ENCODE data around the gene TUBG1.

TUBG1 gene

GRCh38 chr17:42609182-42609813 is at the start of gene TUBG1, which contains the start of gene RETREG3:
TSS of gene TUBG1 (plus strand) at chr17:42609683. CDS start at chr17:42609738, 55 bp downstream.
TSS of gene RETREG3 (minus strand) at chr17:42609374. CDS start at chr17:42609324, 50 bp downstream.
- DNase-seq, result peak; percentile 99 to 100

GRCh38 chr17:42560246-42560645 is 49.2 kb upstream of the TUBG1 start:
- no peak for DNase-seq

GRCh38 chr17:42561897-42562387 is 47.5 kb upstream of the TUBG1 start, which contains the start of gene COASY:
TSS of gene COASY (plus strand) at chr17:42562148. CDS start at chr17:42562623, 475 bp downstream.
- DNase-seq, result peak; percentile 96 to 99

GRCh38 chr17:42562388-42563142 is 46.9 kb upstream of the TUBG1 start:
- no peak for DNase-seq

- no peak for DNase-seq
These were observed 46.4 kb upstream of the TUBG1 start for GRCh38 chr17:42563143-42563509.

- no peak for DNase-seq
These were observed 45.9 kb upstream of the TUBG1 start for GRCh38 chr17:42563543-42563942.

- DNase-seq, result no peak
These were observed 45.5 kb upstream of the TUBG1 start for GRCh38 chr17:42563950-42564349.

- no peak for DNase-seq
These were observed 44.5 kb upstream of the TUBG1 start for GRCh38 chr17:42564815-42565522.

- DNase-seq, result no peak
These were observed 43.8 kb upstream of the TUBG1 start for GRCh38 chr17:42565523-42566214.

- no peak for DNase-seq
These were observed 43.1 kb upstream of the TUBG1 start for GRCh38 chr17:42566215-42566882.

GRCh38 chr17:42566883-42567573 is 42.5 kb upstream of the TUBG1 start, which contains the start of gene MLX:
TSS of gene MLX (plus strand) at chr17:42567100. CDS start at chr17:42567125, 25 bp downstream.
- DNase-seq, result peak; percentile 92 to 96

GRCh38 chr17:42568341-42569111 is 41.0 kb upstream of the TUBG1 start:
- no peak for DNase-seq

GRCh38 chr17:42571435-42572225 is 37.9 kb upstream of the TUBG1 start:
- no peak for DNase-seq

GRCh38 chr17:42573095-42573494 is 36.4 kb upstream of the TUBG1 start:
- no peak for DNase-seq

GRCh38 chr17:42574463-42574862 is 35.0 kb upstream of the TUBG1 start:
- no peak for DNase-seq

GRCh38 chr17:42577140-42577531 is 32.3 kb upstream of the TUBG1 start:
- DNase-seq, result peak; percentile 19 to 45

GRCh38 chr17:42577532-42578281 is 31.8 kb upstream of the TUBG1 start, which contains the start of gene PSMC3IP:
TSS of gene PSMC3IP (minus strand) at chr17:42577729. CDS start at chr17:42577686, 43 bp downstream.
- DNase-seq, result peak; percentile 88 to 94

GRCh38 chr17:42578282-42578869 is 31.1 kb upstream of the TUBG1 start:
- peak; percentile 76 to 92 for DNase-seq
